Body of pancreas (tissue), 4 donors: ENCODE results near the gene PREP. TPM values are rescaled to one million over a fixed set of nuclear protein-coding genes. Genes with fewer than 3 reads are reported as not detected.
A peak's percentile ranks its signal among the peaks of the same experiment; 100 is the strongest.

ENCODE experiments used
- ATAC-seq: fragments of 150-250 bp; one replicate; pipeline ENCODE4 v1.9.1; 2016
- DNase-seq, 4 donors: peaks; one replicate each; pipeline ENCODE4 v3.0.0-alpha.2; 2019
- H3K27ac ChIP-seq, 4 donors: fragments of 200-600 bp; sonication (generic); 1 replicate in 3 of 4; 2 replicates in 1 of 4; pipeline versions ENCODE4 v1.5.1 to v1.6.1; 2016 to 2019; ENCODE audit warnings: mild to moderate bottlenecking in 1 of 4, mixed read lengths in 1 of 4, moderate library complexity in 1 of 4
- H3K27me3 ChIP-seq, 2 donors: fragments of 200-600 bp; sonication (generic); one replicate each; pipeline ENCODE4 v1.6.0; 2016; ENCODE audit warnings: mild to moderate bottlenecking in 1 of 2
- H3K36me3 ChIP-seq, 2 donors: fragments of 200-600 bp; sonication (generic); replicated peaks in 1 of 2; 2 replicates each; pipeline ENCODE4 v1.5.1; 2016; ENCODE audit warnings: low read depth in 2 of 2; ENCODE audit not compliant: insufficient read depth in 1 of 2
- H3K4me1 ChIP-seq: fragments of 200-600 bp; sonication (generic); one replicate; pipeline ENCODE4 v1.6.0; 2016
- H3K4me3 ChIP-seq, 2 donors: fragments of 200-600 bp; sonication (generic); 1 replicate in 1 of 2; 2 replicates in 1 of 2; pipeline ENCODE4 v1.5.1; 2016 to 2019
- H3K9me3 ChIP-seq, 3 donors: fragments of 200-600 bp; sonication (generic); 1 replicate in 2 of 3; 2 replicates in 1 of 3; pipeline ENCODE4 v1.5.1; 2016
- CTCF ChIP-seq, 7 experiments: fragments of 450-650 bp in 4 of 7; fragments of 200-600 bp in 3 of 7; sonication (generic) in 3 of 7; IDR thresholded peaks; one replicate each; pipeline ENCODE4 v1.5.1; 2016 to 2019; ENCODE audit warnings: antibody characterized with exemption in 7 of 7
- POLR2A ChIP-seq, 3 donors: fragments of 450-650 bp; IDR thresholded peaks; one replicate each; pipeline ENCODE4 v1.6.1; 2016; ENCODE audit warnings: antibody characterized with exemption in 3 of 3, mild to moderate bottlenecking in 2 of 3
- WGBS, 2 donors: methylation state at CpG; one replicate each; pipeline ENCODE4 v1.1.5; 2017; 5-methylcytosine and 5-hydroxymethylcytosine counted together
- intact Hi-C: fragments of 100-400 bp; cut with DNase I; formaldehyde crosslinking; loops from one replicate; pipeline ENCODE4 v1.15.1; 2023
- total RNA-seq, 2 donors: library from RNA; depleted of rRNA; stranded (reverse); fragments of >200 nt; gene quantifications; one replicate each; pipeline ENCODE4 v1.1.0, GENCODE V29; 2016

The PREP gene
- total RNA-seq, 2 donors from 2014 or later, result 10.1 to 21.8 TPM

DNA sequence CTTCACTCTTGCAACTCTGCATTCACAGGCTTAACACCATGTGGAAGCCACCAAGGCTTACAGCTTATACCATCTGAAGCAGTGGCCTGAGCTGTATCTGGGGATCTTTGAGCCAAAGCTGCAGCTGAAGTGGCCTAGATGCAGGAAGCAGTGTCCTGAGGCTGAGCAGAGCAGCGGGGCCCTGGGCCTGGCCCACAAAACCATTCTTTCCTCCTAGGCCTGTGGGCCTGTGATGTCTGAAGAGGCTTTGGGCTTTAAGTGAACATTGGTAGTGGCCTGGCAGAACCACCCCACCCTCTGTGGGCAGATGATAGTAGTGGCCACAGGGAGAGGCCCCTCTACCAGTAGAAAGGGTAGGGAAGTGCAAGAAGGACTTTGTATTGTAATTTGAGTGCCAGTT, 6.9 kb upstream of the PREP start:
- intact Hi-C loops, result loop anchor here (10.0 kb wide), 1 partner anchor 85 kb away; no protein-coding TSS in a partner anchor
- DNase-seq (no peak), ATAC-seq (no peak)
- WGBS, 2 donors, result 100% methylated on average over 1 of the region's 1 CpG
- no peaks in the 10 kb centered on the region for H3K36me3 ChIP-seq
- H3K27ac ChIP-seq, result no peak overlapping the region
- no peaks in the 10 kb centered on the region for H3K27me3 ChIP-seq
- no peak for TF ChIP-seq CTCF (IDR thresholded peaks at IDR 0.05)
- TF ChIP-seq POLR2A (IDR thresholded peaks at IDR 0.05), result no peak
- H3K4me3 ChIP-seq, result no peak overlapping the region
- no peaks in the 10 kb centered on the region for H3K4me1 ChIP-seq
- no peaks in the 10 kb centered on the region for H3K9me3 ChIP-seq

DNA sequence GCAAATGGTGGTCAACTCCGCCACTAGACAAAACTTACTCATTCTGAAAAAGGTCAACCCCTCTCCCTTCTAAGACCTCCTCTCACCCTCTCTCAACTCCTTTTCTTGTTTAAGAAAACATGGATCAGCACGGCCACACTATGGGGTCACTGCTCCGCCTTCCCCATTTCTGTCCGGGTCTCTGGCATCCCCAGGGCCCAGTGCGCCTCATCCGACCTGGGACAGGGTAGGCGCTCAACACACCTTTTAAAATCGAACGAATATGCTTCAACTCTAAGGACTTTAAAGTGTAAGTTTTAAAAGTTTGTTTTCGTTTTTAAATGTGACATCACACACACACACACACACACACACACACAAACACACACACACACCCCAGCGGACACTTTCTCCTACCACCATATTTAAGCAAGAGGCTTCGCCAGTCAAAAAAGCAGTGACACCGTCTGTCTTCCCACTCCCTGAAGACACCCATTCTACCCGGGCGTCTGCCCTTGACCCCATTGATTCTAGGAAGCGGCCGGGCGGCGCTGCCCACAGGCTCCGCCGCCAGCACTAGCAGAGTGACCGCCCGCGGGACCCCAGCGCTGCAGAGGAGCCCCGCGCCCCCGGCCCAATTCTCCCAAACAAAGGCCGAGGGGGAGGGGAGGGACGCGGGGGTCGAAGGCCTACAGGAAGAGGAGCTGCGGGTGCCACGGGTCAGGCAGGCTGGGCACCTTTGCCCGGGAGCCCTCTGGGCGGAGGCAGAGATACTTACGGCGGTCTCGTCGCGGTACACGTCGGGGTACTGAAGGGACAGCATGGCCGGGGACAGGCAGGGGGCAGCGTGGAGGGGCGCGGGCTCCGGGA, 568 bp downstream of the PREP start:
- H3K27ac ChIP-seq, result peak overlapping the region; percentile 18 to 84 (median 76)
- H3K36me3 ChIP-seq, result no peaks in the 10 kb centered on the region
- peak overlapping the region; percentile 37 to 88 for H3K4me3 ChIP-seq
- peaks cover 36% of the 10 kb centered on the region for H3K4me1 ChIP-seq
- peak in 1 of 3 donors; percentile 4 for TF ChIP-seq POLR2A (IDR thresholded peaks at IDR 0.05)
- TF ChIP-seq CTCF (IDR thresholded peaks at IDR 0.05), result no peak
- 5 to 10% methylated on average over 15 to 47 of the region's 48 CpGs for WGBS, 2 donors
- intact Hi-C loops, result loop anchor here (10.0 kb wide), 1 partner anchor 78 kb away; no protein-coding TSS in a partner anchor
- no peaks in the 10 kb centered on the region for H3K9me3 ChIP-seq
- no peaks in the 10 kb centered on the region for H3K27me3 ChIP-seq
- peak; percentile 7 for ATAC-seq
- peak in 1 of 4 donors; percentile 12 for DNase-seq

DNA sequence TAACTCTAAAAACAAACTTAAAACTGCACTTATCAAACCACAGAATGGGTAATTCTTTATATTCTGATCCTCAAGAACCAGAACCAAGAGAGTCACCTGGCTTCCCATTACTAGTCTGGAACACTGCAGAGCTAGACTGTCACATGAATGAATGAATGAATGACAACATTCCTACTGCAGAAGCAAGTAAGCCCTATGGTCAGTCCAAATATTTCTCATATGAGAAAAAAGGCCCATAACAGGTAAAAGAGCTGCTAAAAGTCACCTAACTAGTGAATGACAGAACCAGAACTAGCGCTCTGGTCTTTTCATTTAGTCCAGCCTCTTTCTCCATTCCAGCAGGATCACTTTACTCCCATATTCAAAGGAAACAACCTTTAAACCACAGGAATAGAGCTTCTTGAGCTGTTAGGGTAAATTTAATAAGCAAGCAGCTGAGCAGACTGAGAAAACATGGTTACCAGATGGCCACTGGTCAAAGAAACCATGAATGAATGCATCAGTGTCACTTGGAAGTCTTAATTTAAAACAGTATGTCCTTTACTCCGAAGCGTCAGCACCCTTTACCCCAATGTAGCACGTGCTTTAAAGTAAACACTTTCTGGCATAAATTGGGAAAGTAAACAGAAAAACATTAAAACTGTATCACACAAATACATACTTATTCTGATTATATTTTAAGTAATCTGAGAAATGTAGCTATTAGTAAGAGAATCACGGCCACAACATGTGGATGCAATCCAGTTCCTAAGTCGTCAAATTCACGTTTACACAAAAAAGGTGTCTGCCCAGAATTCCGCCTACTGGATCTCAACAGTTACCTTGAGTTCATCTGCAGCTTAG, 1.4 kb downstream of the PREP start:
- TF ChIP-seq POLR2A (IDR thresholded peaks at IDR 0.05), result no peak
- no peak for TF ChIP-seq CTCF (IDR thresholded peaks at IDR 0.05)
- no peaks in the 10 kb centered on the region for H3K9me3 ChIP-seq
- peaks cover 36% of the 10 kb centered on the region for H3K4me1 ChIP-seq
- no peak for DNase-seq
- 40 to 45% methylated on average over 8 of the region's 8 CpGs for WGBS, 2 donors
- no peak overlapping the region for H3K27ac ChIP-seq
- no peaks in the 10 kb centered on the region for H3K36me3 ChIP-seq
- intact Hi-C loops, result loop anchor here (10.0 kb wide), 1 partner anchor 77 kb away; no protein-coding TSS in a partner anchor
- no peaks in the 10 kb centered on the region for H3K27me3 ChIP-seq
- no peak for ATAC-seq
- H3K4me3 ChIP-seq, result peak overlapping the region in 1 of 2 donors; percentile 88

GRCh38 chr6:105400501-105400900, 2.4 kb downstream of the PREP start:
- H3K27me3 ChIP-seq, result no peaks in the 10 kb centered on the region
- H3K27ac ChIP-seq, result no peak overlapping the region
- 84 to 86% methylated on average over 3 of the region's 3 CpGs for WGBS, 2 donors
- no peaks in the 10 kb centered on the region for H3K9me3 ChIP-seq
- ATAC-seq (no peak), DNase-seq (no peak)
- H3K4me3 ChIP-seq, result no peak overlapping the region
- intact Hi-C loops, result loop anchor here (10.0 kb wide), 1 partner anchor 76 kb away; no protein-coding TSS in a partner anchor
- peaks cover 36% of the 10 kb centered on the region for H3K4me1 ChIP-seq
- TF ChIP-seq POLR2A (IDR thresholded peaks at IDR 0.05) (no peak), CTCF (IDR thresholded peaks at IDR 0.05) (no peak)
- H3K36me3 ChIP-seq, result peaks cover 3 to 5% of the 10 kb centered on the region in 2 donors
